Psoas muscle (tissue), 8 donors: ENCODE measurements around the gene ZDHHC12. TPM values are rescaled to one million over a fixed set of nuclear protein-coding genes. Genes with fewer than 3 reads are reported as not detected.

ENCODE experiments used
- ATAC-seq, 4 donors: fragments of 200-7000 bp; cut with Tn5 transposase; one replicate each; pipeline ENCODE4 v1.9.1; 2020; ENCODE audit warnings: moderate library complexity in 3 of 4, mild to moderate bottlenecking in 2 of 4
- DNase-seq, 2 donors: peaks; one replicate each; pipeline ENCODE4 v3.0.0-alpha.2; 2020
- H3K27ac ChIP-seq: fragments of 200-600 bp; one replicate; pipeline ENCODE4 v1.8.0; 2022
- H3K27me3 ChIP-seq, 3 donors: fragments of 200-600 bp in 1 of 3; one replicate each; pipeline versions ENCODE4 v1.6.1 to v1.8.0; 2013 to 2022; ENCODE audit warnings: low read length in 2 of 3, mild to moderate bottlenecking in 2 of 3, moderate library complexity in 1 of 3; ENCODE audit not compliant: insufficient read depth in 3 of 3
- H3K36me3 ChIP-seq, 2 donors: fragments of 200-600 bp in 1 of 2; one replicate each; pipeline versions ENCODE4 v1.6.1 to v1.8.0; 2013 to 2022; ENCODE audit warnings: low read depth in 1 of 2, mild to moderate bottlenecking in 1 of 2, moderate library complexity in 1 of 2; ENCODE audit not compliant: insufficient read depth in 1 of 2
- H3K4me1 ChIP-seq: fragments of 200-600 bp; one replicate; pipeline ENCODE4 v1.8.0; 2022
- H3K4me3 ChIP-seq: fragments of 200-600 bp; one replicate; pipeline ENCODE4 v1.8.0; 2022; ENCODE audit warnings: mild to moderate bottlenecking
- H3K9me3 ChIP-seq: fragments of 200-600 bp; one replicate; pipeline ENCODE4 v1.8.0; 2022
- WGBS, 3 donors: extraction: QIAGEN DNeasy Blood & Tissue Kit; methylation state at CpG; one replicate each; pipeline versions ENCODE4 v1.1.6 to v1.1.7; 2013; 5-methylcytosine and 5-hydroxymethylcytosine counted together
- intact Hi-C, 2 donors: fragments of 100-400 bp; cut with DNase I; formaldehyde crosslinking; loops; one replicate each; pipeline versions ENCODE4 v1.11.0 to v1.14.2; 2022
- polyA plus RNA-seq, 3 donors: library from polyadenylated mRNA; stranded (reverse); fragments of 200-250 nt; gene quantifications; one replicate each; pipeline ENCODE4 v1.2.3, GENCODE V29; 2013
- total RNA-seq, 4 donors: library from RNA; stranded (reverse); fragmentation: NEBNext Ultra II Directional in 2 of 4; extraction: Animal tissue kit (Norgen Biotek cat#: 25700) in 2 of 4; gene quantifications; one replicate each; pipeline versions ENCODE4 v1.2.1 to v1.2.4, GENCODE V29; 2021 to 2023
- TF ChIP-seq, protein P1 (sequence below): fragments of 200-600 bp; IDR thresholded peaks from one replicate; pipeline ENCODE4 v1.8.0; 2022; ENCODE audit warnings: antibody characterized with exemption
- donor health status: healthy with polysubstance abuse.
- donor health status: DM: no; HTN: no; CAD: no; lungs with moderate emphysema.
- donor health status: Bipolar disorder and iron deficiency.
- donor health status: healthy.
- donor health status: DM: yes; HTN: yes; CAD: no.
- donor health status: DM: no; HTN: no; CAD: no.
- donor health status: DM: no; HTN: no; CAD: no.
- donor health status: DM: yes; HTN: yes; CAD: no.

Gene ZDHHC12
- total and polyA plus RNA-seq, 7 donors: 4.5 to 18.5 (median 7.2) TPM

- no peak for DNase-seq
- intact Hi-C loops: loop anchor here in 1 of 2 donors (10.0 kb wide), 1 partner anchor 221 kb away; the partner anchor contains the start of genes DOLK and NUP188
Observed at GRCh38 chr9:128723352-128723865, 518 bp downstream of the ZDHHC12 start.

GRCh38 chr9:128722380-128723351 lies 1.3 kb downstream of the ZDHHC12 start:
- 51 to 70% (median 60%) methylated on average over 9 of the region's 9 CpGs for WGBS, 3 donors
- Histone ChIP-seq H3K27me3 (no peaks in the 10 kb centered on the region), H3K4me3 (no peak overlapping the region), H3K9me3 (no peaks in the 10 kb centered on the region), H3K27ac (no peak overlapping the region), H3K36me3 (peaks cover 0 to 4% of the 10 kb centered on the region in 2 donors), H3K4me1 (peaks cover 8% of the 10 kb centered on the region)
- no peak for ATAC-seq
- DNase-seq: no peak
- intact Hi-C loops: loop anchor here in 1 of 2 donors (10.0 kb wide), 1 partner anchor 222 kb away; the partner anchor contains the start of genes DOLK and NUP188
- TF ChIP-seq, protein P1, sequence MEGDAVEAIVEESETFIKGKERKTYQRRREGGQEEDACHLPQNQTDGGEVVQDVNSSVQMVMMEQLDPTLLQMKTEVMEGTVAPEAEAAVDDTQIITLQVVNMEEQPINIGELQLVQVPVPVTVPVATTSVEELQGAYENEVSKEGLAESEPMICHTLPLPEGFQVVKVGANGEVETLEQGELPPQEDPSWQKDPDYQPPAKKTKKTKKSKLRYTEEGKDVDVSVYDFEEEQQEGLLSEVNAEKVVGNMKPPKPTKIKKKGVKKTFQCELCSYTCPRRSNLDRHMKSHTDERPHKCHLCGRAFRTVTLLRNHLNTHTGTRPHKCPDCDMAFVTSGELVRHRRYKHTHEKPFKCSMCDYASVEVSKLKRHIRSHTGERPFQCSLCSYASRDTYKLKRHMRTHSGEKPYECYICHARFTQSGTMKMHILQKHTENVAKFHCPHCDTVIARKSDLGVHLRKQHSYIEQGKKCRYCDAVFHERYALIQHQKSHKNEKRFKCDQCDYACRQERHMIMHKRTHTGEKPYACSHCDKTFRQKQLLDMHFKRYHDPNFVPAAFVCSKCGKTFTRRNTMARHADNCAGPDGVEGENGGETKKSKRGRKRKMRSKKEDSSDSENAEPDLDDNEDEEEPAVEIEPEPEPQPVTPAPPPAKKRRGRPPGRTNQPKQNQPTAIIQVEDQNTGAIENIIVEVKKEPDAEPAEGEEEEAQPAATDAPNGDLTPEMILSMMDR: no peak

More at GRCh38 chr9:128723352-128723865, 518 bp downstream of the ZDHHC12 start:
- Histone ChIP-seq H3K36me3 (peaks cover 0 to 4% of the 10 kb centered on the region in 2 donors), H3K4me3 (peak overlapping the region; percentile 65), H3K4me1 (peaks cover 8% of the 10 kb centered on the region), H3K9me3 (no peaks in the 10 kb centered on the region), H3K27ac (peak overlapping the region; percentile 37), H3K27me3 (no peaks in the 10 kb centered on the region)
- TF ChIP-seq, protein P1: no peak
- WGBS, 3 donors: 39 to 46% (median 45%) methylated on average over 7 of the region's 7 CpGs
- no peak for ATAC-seq

DNA sequence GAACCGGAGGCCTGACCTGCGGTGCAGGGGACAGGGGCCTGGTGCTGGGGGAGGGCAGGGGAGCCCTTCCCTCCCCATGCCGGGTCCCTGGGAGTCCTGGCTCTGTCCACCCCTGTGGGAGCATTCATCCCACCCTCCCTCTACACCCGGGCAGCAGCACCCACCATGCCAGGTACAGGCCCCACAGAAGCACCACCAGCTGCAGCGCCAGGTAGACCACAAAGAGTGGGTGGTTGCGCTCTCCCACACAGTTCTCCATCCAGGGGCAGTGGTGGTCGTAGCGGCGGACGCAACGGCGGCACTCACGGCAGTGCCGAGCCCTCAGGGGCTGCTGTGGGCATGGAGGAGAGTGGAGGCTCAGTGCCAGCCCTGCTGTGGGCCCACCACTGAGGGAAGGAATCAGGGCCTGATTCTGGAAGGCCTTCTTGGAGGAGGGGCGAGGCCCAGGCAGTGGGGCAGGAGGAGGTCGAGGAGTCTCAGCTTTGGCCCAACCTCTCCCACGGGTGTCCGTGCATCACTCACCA lies 2.4 kb downstream of the ZDHHC12 start:
- Histone ChIP-seq H3K4me1 (peaks cover 8% of the 10 kb centered on the region), H3K9me3 (no peaks in the 10 kb centered on the region), H3K27ac (no peak overlapping the region), H3K27me3 (no peaks in the 10 kb centered on the region), H3K4me3 (no peak overlapping the region), H3K36me3 (peaks cover 0 to 4% of the 10 kb centered on the region in 2 donors)
- no peak for DNase-seq
- TF ChIP-seq, protein P1: no peak
- 86 to 91% (median 87%) methylated on average over 15 to 18 of the region's 18 CpGs for WGBS, 3 donors
- intact Hi-C loops: loop anchor here in 1 of 2 donors (10.0 kb wide), 1 partner anchor 223 kb away; the partner anchor contains the start of genes DOLK and NUP188
- ATAC-seq: no peak

GRCh38 chr9:128720841-128721486 lies 3.0 kb downstream of the ZDHHC12 start:
- H3K27me3 ChIP-seq: no peaks in the 10 kb centered on the region
- no peak overlapping the region for H3K27ac ChIP-seq
- H3K9me3 ChIP-seq: no peaks in the 10 kb centered on the region
- DNase-seq (no peak), ATAC-seq (no peak)
- peaks cover 8% of the 10 kb centered on the region for H3K4me1 ChIP-seq
- no peak overlapping the region for H3K4me3 ChIP-seq
- whole genome bisulfite sequencing, 3 donors: 86 to 89% (median 88%) methylated on average over 19 to 22 of the region's 22 CpGs
- intact Hi-C loops: loop anchor here in 1 of 2 donors (10.0 kb wide), 1 partner anchor 224 kb away; the partner anchor contains the start of genes DOLK and NUP188
- peaks cover 0 to 4% of the 10 kb centered on the region in 2 donors for H3K36me3 ChIP-seq
- TF ChIP-seq, protein P1: no peak
